ENCODE measurements around the gene C4A. TPM values are rescaled to one million over a fixed set of nuclear protein-coding genes. Genes with fewer than 3 reads are reported as not detected.

The C4A gene
- total and polyA plus RNA-seq, 2 of the 8 experiments (the other 6 are each of a cell fraction or from before 2014, with no cell fraction given): 0.62 to 2.4 TPM

GRCh38 chr6:32046450-32047083 lies 64.7 kb downstream of the C4A start:
- POLR2A ChIA-PET (ENCODE audit: partially characterized antibody): interaction anchor here (0.7 to 3.1 kb wide), 6 partner anchors 12 to 80 kb away, joined by 3 to 14 read pairs (median 4); partner anchors contain the start of gene DXO
- H3K9ac ChIP-seq (replicated peaks in 1 of 4; ENCODE audit: extremely low read depth in 1 of 4, low read depth in 3 of 4, low read length in 3 of 4): no peak overlapping the region
- H3K4ac ChIP-seq (replicated peaks; ENCODE audit: insufficient read length, low read depth, low read length): no peak overlapping the region
- no peak overlapping the region for H4K5ac ChIP-seq (ENCODE audit: insufficient read length, low read depth, low read length)
- no peaks in the 10 kb centered on the region for H3K79me2 ChIP-seq (ENCODE audit: control insufficient read depth in 1 of 2, insufficient read depth in 2 of 2, low read length in 2 of 2)
- H4K20me1 ChIP-seq (replicated peaks in 1 of 2; ENCODE audit: control insufficient read depth in 1 of 2, insufficient read depth in 2 of 2, low read length in 2 of 2): no peaks in the 10 kb centered on the region
- H2BK15ac ChIP-seq (ENCODE audit: low read length): no peak overlapping the region
- H2BK12ac ChIP-seq (ENCODE audit: low read depth, low read length): no peak overlapping the region
- no peak overlapping the region for H2AFZ ChIP-seq (ENCODE audit: low read length)
- DNase-seq (ENCODE audit: low read depth in 1 of 2, low spot score in 2 of 2) (peak in 1 of 2 experiments; percentile 60), FAIRE-seq (no peak)
- H4K8ac ChIP-seq (ENCODE audit: extremely low read depth, insufficient read depth, low read length): no peak overlapping the region; the same call in none of the 2 replicates
- no peak overlapping the region for H3K4me3 ChIP-seq (ENCODE audit: extremely low read depth in 1 of 4, insufficient read depth in 2 of 4, low read depth in 3 of 4, low read length in 4 of 4)
- no peaks in the 10 kb centered on the region for H3K36me3 ChIP-seq (ENCODE audit: control insufficient read depth in 2 of 4, insufficient read depth in 4 of 4, low read length in 3 of 4)
- H3K23me2 ChIP-seq (ENCODE audit: low read depth, low read length): no peaks in the 10 kb centered on the region
- H2BK20ac ChIP-seq (ENCODE audit: low read length): no peak overlapping the region
- H3K27me3 ChIP-seq (replicated peaks in 1 of 4; ENCODE audit: control insufficient read depth in 3 of 4, extremely low read depth in 1 of 4, insufficient read depth in 3 of 4, low read length in 3 of 4): no peaks in the 10 kb centered on the region
- CTCF ChIA-PET (ENCODE audit: partially characterized antibody): interaction anchor here (1.1 to 4.9 kb wide), 16 partner anchors 9 to 274 kb away, joined by 3 to 38 read pairs (median 10); partner anchors contain the start of genes CFB, CYP21A2 and DXO
- peaks cover 0 to 7% (median 4%) of the 10 kb centered on the region in 4 experiments; a peak in 4 of 7 replicates for H3K4me1 ChIP-seq (replicated peaks in 1 of 4; ENCODE audit: control insufficient read depth in 3 of 4, insufficient read depth in 4 of 4, low read length in 3 of 4)
- no peak overlapping the region for H3K56ac ChIP-seq (replicated peaks; ENCODE audit: insufficient read length, low read depth, low read length)
- H2AK5ac ChIP-seq (ENCODE audit: low read depth, low read length): 0 out of 2 replicates have a peak overlapping the region, but pooled peaks have one; percentile 39
- TF ChIP-seq FOSL1 (IDR thresholded peaks at IDR 0.05; ENCODE audit: insufficient read depth, low read depth, low read length) (no peak), EP300 (IDR thresholded peaks at IDR 0.05; ENCODE audit: borderline replicate concordance in 1 of 2, low read depth in 2 of 2, low read length in 2 of 2) (no peak), EGR1 (IDR thresholded peaks at IDR 0.05; ENCODE audit: borderline replicate concordance, low read depth, low read length) (no peak), GABPA (IDR thresholded peaks at IDR 0.05; ENCODE audit: borderline replicate concordance, insufficient read depth, low read length) (no peak)
- TF ChIP-seq, protein P1, sequence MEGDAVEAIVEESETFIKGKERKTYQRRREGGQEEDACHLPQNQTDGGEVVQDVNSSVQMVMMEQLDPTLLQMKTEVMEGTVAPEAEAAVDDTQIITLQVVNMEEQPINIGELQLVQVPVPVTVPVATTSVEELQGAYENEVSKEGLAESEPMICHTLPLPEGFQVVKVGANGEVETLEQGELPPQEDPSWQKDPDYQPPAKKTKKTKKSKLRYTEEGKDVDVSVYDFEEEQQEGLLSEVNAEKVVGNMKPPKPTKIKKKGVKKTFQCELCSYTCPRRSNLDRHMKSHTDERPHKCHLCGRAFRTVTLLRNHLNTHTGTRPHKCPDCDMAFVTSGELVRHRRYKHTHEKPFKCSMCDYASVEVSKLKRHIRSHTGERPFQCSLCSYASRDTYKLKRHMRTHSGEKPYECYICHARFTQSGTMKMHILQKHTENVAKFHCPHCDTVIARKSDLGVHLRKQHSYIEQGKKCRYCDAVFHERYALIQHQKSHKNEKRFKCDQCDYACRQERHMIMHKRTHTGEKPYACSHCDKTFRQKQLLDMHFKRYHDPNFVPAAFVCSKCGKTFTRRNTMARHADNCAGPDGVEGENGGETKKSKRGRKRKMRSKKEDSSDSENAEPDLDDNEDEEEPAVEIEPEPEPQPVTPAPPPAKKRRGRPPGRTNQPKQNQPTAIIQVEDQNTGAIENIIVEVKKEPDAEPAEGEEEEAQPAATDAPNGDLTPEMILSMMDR (IDR thresholded peaks at IDR 0.05; ENCODE audit: control extremely low read depth in 1 of 3, insufficient read depth in 1 of 3, low read depth in 1 of 3, low read length in 3 of 3): peak in 2 of 3 experiments; percentile 13 to 18; a peak in 2 of 4 replicates
- TF ChIP-seq, protein P2, sequence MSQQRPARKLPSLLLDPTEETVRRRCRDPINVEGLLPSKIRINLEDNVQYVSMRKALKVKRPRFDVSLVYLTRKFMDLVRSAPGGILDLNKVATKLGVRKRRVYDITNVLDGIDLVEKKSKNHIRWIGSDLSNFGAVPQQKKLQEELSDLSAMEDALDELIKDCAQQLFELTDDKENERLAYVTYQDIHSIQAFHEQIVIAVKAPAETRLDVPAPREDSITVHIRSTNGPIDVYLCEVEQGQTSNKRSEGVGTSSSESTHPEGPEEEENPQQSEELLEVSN (IDR thresholded peaks at IDR 0.05): peak; percentile 71
- H2BK5ac ChIP-seq (ENCODE audit: low read depth, low read length): peak overlapping the region; percentile 52; the same call in 1 of the 2 replicates
- no peak overlapping the region for H4K91ac ChIP-seq (replicated peaks; ENCODE audit: insufficient read length, low read length)
- no peak overlapping the region for H3K23ac ChIP-seq (ENCODE audit: insufficient read length)
- WGBS, 2 experiments (ENCODE audit: extremely low coverage in 1 of 2, insufficient coverage in 1 of 2, insufficient read length in 1 of 2, insufficient replicate concordance in 2 of 2, low coverage in 1 of 2, low lambda C conversion rate in 2 of 2, missing lambda C conversion rate in 1 of 2): 88% methylated on average over 9 of the region's 14 CpGs; no CpG with 5 or more reads in 1 of the 2 experiments
- peak overlapping the region; percentile 78; the same call in 1 of the 2 replicates for H3K18ac ChIP-seq (ENCODE audit: extremely low read depth, low read length)
- H2BK120ac ChIP-seq (replicated peaks; ENCODE audit: low read depth, low read length): no peak overlapping the region
- H3K27ac ChIP-seq (ENCODE audit: low read depth, low read length): peak overlapping the region; percentile 61
- no peak overlapping the region for H3K4me2 ChIP-seq (ENCODE audit: insufficient read depth in 1 of 2, low read depth in 2 of 2, low read length in 2 of 2)
- no peaks in the 10 kb centered on the region for H3K9me3 ChIP-seq (ENCODE audit: insufficient read depth in 2 of 2, low read depth in 1 of 2, low read length in 1 of 2)
- H3K79me1 ChIP-seq (ENCODE audit: low read depth, low read length): no peaks in the 10 kb centered on the region
- no peak overlapping the region for H3K14ac ChIP-seq (ENCODE audit: insufficient read length)

All from H1 (cell line).